SK-N-SH (cell line): Measurements from ENCODE around the gene FMN2.
A peak's percentile ranks its signal among the peaks of the same experiment; 100 is the strongest.

Experiments
- CTCF ChIP-seq: fragments of 200-600 bp; sonication (generic); IDR thresholded peaks from 2 replicates; pipeline ENCODE4 v1.6.1; 2017; ENCODE audit warnings: antibody characterized with exemption, mild to moderate bottlenecking, moderate library complexity
- RFX5 ChIP-seq: IDR thresholded peaks from 2 replicates; pipeline ENCODE4 v1.6.1; 2012; ENCODE audit warnings: mild to moderate bottlenecking, improper control_type of control experiment, low read length
- TAF1 ChIP-seq: IDR thresholded peaks from 2 replicates; pipeline ENCODE4 v1.6.1; 2012; ENCODE audit warnings: low read depth, mild to moderate bottlenecking, low read length, moderate library complexity, borderline replicate concordance
- ZBTB33 ChIP-seq: IDR thresholded peaks from 2 replicates; pipeline ENCODE4 v1.4.0; 2012; ENCODE audit warnings: low read depth, borderline replicate concordance
- TF ChIP-seq, protein P1 (sequence below): fragments of 150-350 bp; IDR thresholded peaks from 2 replicates; pipeline ENCODE4 v1.6.1; 2017; ENCODE audit warnings: antibody characterized with exemption, low read length, low read depth, borderline replicate concordance

DNA sequence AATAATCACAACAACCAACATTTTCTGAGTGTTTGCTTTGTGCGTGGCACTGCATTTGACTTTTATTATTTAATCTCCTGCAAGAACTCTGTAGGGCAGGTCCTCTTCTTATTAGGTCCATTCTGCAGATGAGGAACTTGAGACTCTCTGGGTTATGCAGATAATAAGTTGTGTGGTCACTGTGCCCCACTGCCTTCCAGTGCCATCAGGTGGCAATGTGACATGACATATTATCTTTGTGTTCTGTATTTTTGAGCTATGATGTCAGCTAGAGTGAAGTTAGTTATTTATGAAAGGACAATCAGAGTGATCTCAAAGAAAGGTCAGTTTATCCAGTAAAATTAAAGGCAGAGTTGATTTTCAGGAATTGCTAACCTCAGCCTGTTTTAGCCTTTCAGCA is 196.0 kb downstream of the FMN2 start:
- TF ChIP-seq CTCF (peak; percentile 11; the same call in 1 of the 2 replicates), RFX5 (no peak), ZBTB33 (no peak), TAF1 (no peak)
- TF ChIP-seq, protein P1, sequence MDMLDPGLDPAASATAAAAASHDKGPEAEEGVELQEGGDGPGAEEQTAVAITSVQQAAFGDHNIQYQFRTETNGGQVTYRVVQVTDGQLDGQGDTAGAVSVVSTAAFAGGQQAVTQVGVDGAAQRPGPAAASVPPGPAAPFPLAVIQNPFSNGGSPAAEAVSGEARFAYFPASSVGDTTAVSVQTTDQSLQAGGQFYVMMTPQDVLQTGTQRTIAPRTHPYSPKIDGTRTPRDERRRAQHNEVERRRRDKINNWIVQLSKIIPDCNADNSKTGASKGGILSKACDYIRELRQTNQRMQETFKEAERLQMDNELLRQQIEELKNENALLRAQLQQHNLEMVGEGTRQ, result no peak
